HepG2 (cell line): Measurements from ENCODE around the gene HTR1D. TPM values are rescaled to one million over a fixed set of nuclear protein-coding genes. Genes with fewer than 3 reads are reported as not detected.
A peak's percentile ranks its signal among the peaks of the same experiment; 100 is the strongest.

ENCODE experiments used
- ATF1 ChIP-seq: IDR thresholded peaks from 2 replicates; pipeline ENCODE4 v1.6.1; 2016; ENCODE audit warnings: mild to moderate bottlenecking, control low read depth
- ATF2 ChIP-seq: sonication (generic); formaldehyde crosslinking; IDR thresholded peaks from 2 replicates; pipeline ENCODE4 v1.4.0; 2020; ENCODE audit warnings: missing genetic modification reagents
- BCL6 ChIP-seq: IDR thresholded peaks from 2 replicates; pipeline ENCODE4 v1.6.1; 2016; ENCODE audit warnings: missing genetic modification reagents, missing compliant biosample characterization
- CENPBD1 ChIP-seq: sonication (generic); formaldehyde crosslinking; IDR thresholded peaks from 2 replicates; pipeline ENCODE4 v1.8.0; 2022; ENCODE audit warnings: missing genetic modification reagents, low read depth, mild to moderate bottlenecking, borderline replicate concordance
- DRAP1 ChIP-seq: IDR thresholded peaks from 2 replicates; pipeline ENCODE4 v1.6.1; 2016; ENCODE audit warnings: missing genetic modification reagents, missing compliant biosample characterization
- HOXA3 ChIP-seq: sonication (generic); formaldehyde crosslinking; IDR thresholded peaks from 2 replicates; pipeline ENCODE4 v1.5.0; 2020; ENCODE audit warnings: missing genetic modification reagents
- MED1 ChIP-seq: sonication (generic); formaldehyde crosslinking; IDR thresholded peaks from 2 replicates; pipeline ENCODE4 v1.4.0; 2020; ENCODE audit warnings: missing genetic modification reagents
- MNT ChIP-seq: fragments of 450-650 bp; IDR thresholded peaks from 2 replicates; pipeline ENCODE4 v1.6.1; 2016
- MXI1 ChIP-seq: IDR thresholded peaks from 3 replicates; pipeline ENCODE4 v1.6.1; 2012; ENCODE audit warnings: low read depth, low read length, inconsistent platforms, borderline replicate concordance
- NR3C1 ChIP-seq: sonication (generic); formaldehyde crosslinking; IDR thresholded peaks from 2 replicates; pipeline ENCODE4 v1.4.0; 2020; ENCODE audit warnings: missing genetic modification reagents
- SOX6 ChIP-seq, 2 experiments: fragments of 450-650 bp in 1 of 2; sonication (generic) in 1 of 2; formaldehyde crosslinking in 1 of 2; IDR thresholded peaks; 2 replicates each; pipeline versions ENCODE4 v1.4.0 to v1.6.1; 2017 to 2020; ENCODE audit warnings: antibody characterized with exemption in 1 of 2, mild to moderate bottlenecking in 1 of 2, missing genetic modification reagents in 1 of 2
- SP1 ChIP-seq, 2 experiments: fragments of 450-650 bp in 1 of 2; sonication (generic) in 1 of 2; formaldehyde crosslinking in 1 of 2; IDR thresholded peaks; 2 replicates each; pipeline versions ENCODE4 v1.4.0 to v1.6.1; 2016 to 2020; ENCODE audit warnings: missing genetic modification reagents in 1 of 2
- SP4 ChIP-seq: sonication (generic); formaldehyde crosslinking; IDR thresholded peaks from 2 replicates; pipeline ENCODE4 v1.8.1; 2023; ENCODE audit warnings: mild to moderate bottlenecking, missing genetic modification reagents
- UBTF ChIP-seq: sonication (generic); formaldehyde crosslinking; IDR thresholded peaks from 2 replicates; pipeline ENCODE4 v1.4.0; 2020; ENCODE audit warnings: mild to moderate bottlenecking, missing genetic modification reagents
- ZFP36L2 ChIP-seq: sonication (generic); formaldehyde crosslinking; IDR thresholded peaks from 2 replicates; pipeline ENCODE4 v1.4.0; 2020; ENCODE audit warnings: missing genetic modification reagents
- ZFY ChIP-seq: sonication (generic); formaldehyde crosslinking; IDR thresholded peaks from 2 replicates; pipeline ENCODE4 v1.4.0; 2020; ENCODE audit warnings: missing genetic modification reagents
- ZNF276 ChIP-seq: sonication (generic); formaldehyde crosslinking; IDR thresholded peaks from 2 replicates; pipeline ENCODE4 v1.4.0; 2020; ENCODE audit warnings: mild to moderate bottlenecking, low read depth, missing genetic modification reagents
- ZNF678 ChIP-seq: sonication (generic); formaldehyde crosslinking; IDR thresholded peaks from 2 replicates; pipeline ENCODE4 v1.4.0; 2020; ENCODE audit warnings: mild to moderate bottlenecking, missing genetic modification reagents
- ZNF776 ChIP-seq: sonication (generic); formaldehyde crosslinking; IDR thresholded peaks from 2 replicates; pipeline ENCODE4 v1.4.0; 2020; ENCODE audit warnings: mild to moderate bottlenecking, missing genetic modification reagents
- polyA plus RNA-seq, 8 experiments: library from polyadenylated mRNA; depleted of rRNA in 3 of 8; stranded (reverse) in 7 of 8; unstranded in 1 of 8; fragments of >200 nt; fragmentation: Illumina TruSeq in 4 of 8; extraction: Trizol in 4 of 8; gene quantifications; 2 replicates each; pipeline versions ENCODE4 v1.2.1 to v1.2.3, GENCODE V29; 2011 to 2016; ENCODE audit warnings: low read depth in 4 of 8, missing spikeins in 1 of 8, mixed read lengths in 1 of 8; ENCODE audit not compliant: insufficient read depth in 1 of 8
- total RNA-seq, 5 experiments: library from RNA; depleted of rRNA; stranded (reverse); fragments of >200 nt; fragmentation: Illumina TruSeq; extraction: Trizol; gene quantifications; 2 replicates each; pipeline ENCODE4 v1.2.3, GENCODE V29; 2016; ENCODE audit warnings: low read depth in 1 of 5

HTR1D gene
- total and polyA plus RNA-seq, 2 of the 13 experiments (the other 11 are each of a cell fraction or from before 2014, with no cell fraction given) = 0.04 to 0.07 TPM

- TF ChIP-seq ATF2 (CRISPR knock-in tag) (peak; percentile 35; the same call in 1 of the 2 replicates), MXI1 (peak; percentile 62; the same call in 1 of the 3 replicates), ZFP36L2 (CRISPR knock-in tag) (no peak), ZFY (CRISPR knock-in tag) (peak; percentile 29; the same call in 1 of the 2 replicates), ZNF678 (CRISPR knock-in tag) (peak; percentile 54; the same call in 1 of the 2 replicates), HOXA3 (CRISPR knock-in tag) (peak; percentile 39; the same call in 1 of the 2 replicates), ZNF276 (CRISPR knock-in tag) (peak; percentile 73; the same call in 1 of the 2 replicates), BCL6 (CRISPR knock-in tag) (0 out of 2 replicates have a peak, but pooled peaks have one; percentile 14), NR3C1 (CRISPR knock-in tag) (no peak), DRAP1 (peak; percentile 66), SP4 (CRISPR knock-in tag) (peak; percentile 90; the same call in 1 of the 2 replicates), MED1 (CRISPR knock-in tag) (peak; percentile 51), UBTF (peak; percentile 85), MNT (no peak), ZNF776 (no peak), ATF1 (CRISPR knock-in tag) (peak; percentile 63), CENPBD1 (CRISPR knock-in tag) (no peak), SOX6 (IDR thresholded peaks at IDR 0.05) (no peak), SOX6 (CRISPR knock-in tag; IDR thresholded peaks at IDR 0.05) (peak; percentile 47), SP1 (IDR thresholded peaks at IDR 0.05) (no peak), SP1 (CRISPR knock-in tag; IDR thresholded peaks at IDR 0.05) (peak; percentile 90)
Measured at GRCh38 chr1:23168445-23169194, 48.7 kb downstream of the HTR1D start, which contains the start of gene LUZP1 (continued).
